Activated T-helper 2 cell treated with anti-CD3 and anti-CD28 coated beads, Interferon-gamma antibody, Interleukin-2, Interleukin-4, amounts not matched to agents 10 μg/mL and 5 μg/mL and 100 μg/mL, durations not matched to agents 14 hours and 24 hours and 36 hours (primary cell): Measurements from ENCODE around the gene OVOL2. TPM values are rescaled to one million over a fixed set of nuclear protein-coding genes. Genes with fewer than 3 reads are reported as not detected.
"Not testable (repeated sequence)": the region's sequence is repeated elsewhere in the genome, so short reads cannot be mapped to it uniquely, and the experiment has no call there.

Experiments
- DNase-seq: peaks from one replicate; pipeline ENCODE4 v3.0.0; 2021; ENCODE audit warnings: low spot score
- H3K27ac Mint-ChIP-seq: one replicate; pipeline ENCODE4 v1.8.0; 2021; ENCODE audit warnings: mixed read lengths
- H3K27me3 Mint-ChIP-seq: one replicate; pipeline ENCODE4 v1.8.0; 2021; ENCODE audit warnings: low read depth, mixed read lengths
- H3K36me3 Mint-ChIP-seq: one replicate; pipeline ENCODE4 v1.8.0; 2021; ENCODE audit warnings: low read depth, mixed read lengths
- H3K4me1 Mint-ChIP-seq: one replicate; pipeline ENCODE4 v1.8.0; 2021; ENCODE audit warnings: low read depth, mixed read lengths
- H3K4me3 Mint-ChIP-seq: one replicate; pipeline ENCODE4 v1.8.0; 2021; ENCODE audit warnings: low read depth, mild to moderate bottlenecking, moderate library complexity, mixed read lengths
- H3K9me3 Mint-ChIP-seq: one replicate; pipeline ENCODE4 v1.8.0; 2021; ENCODE audit warnings: mixed read lengths
- intact Hi-C: fragments of 100-400 bp; cut with micrococcal nuclease; formaldehyde crosslinking; loops from one replicate; pipeline ENCODE4 v1.15.1; 2023
- total RNA-seq: library from RNA; stranded (reverse); gene quantifications from 2 replicates; pipeline ENCODE4 v1.2.3, GENCODE V29; 2022

Gene OVOL2
- total RNA-seq, 1 donor from 2014 or later = not detected

- Mint-ChIP-seq H3K9me3 (no peaks in the 10 kb centered on the region), H3K4me3 (no peak overlapping the region), H3K27me3 (peaks cover 53% of the 10 kb centered on the region), H3K36me3 (no peaks in the 10 kb centered on the region), H3K4me1 (no peaks in the 10 kb centered on the region), H3K27ac (no peak overlapping the region)
- intact Hi-C loops = no loop called here
- no peak for DNase-seq
Measured at GRCh38 chr20:18050628-18051027, 7.1 kb downstream of the OVOL2 start.

GRCh38 chr20:18048176-18048575, 9.5 kb downstream of the OVOL2 start:
- Mint-ChIP-seq H3K27ac (no peak overlapping the region), H3K9me3 (no peaks in the 10 kb centered on the region), H3K36me3 (no peaks in the 10 kb centered on the region), H3K4me3 (no peak overlapping the region), H3K4me1 (no peaks in the 10 kb centered on the region), H3K27me3 (peaks cover 38% of the 10 kb centered on the region)
- intact Hi-C loops = no loop called here
- DNase-seq = no peak

DNA sequence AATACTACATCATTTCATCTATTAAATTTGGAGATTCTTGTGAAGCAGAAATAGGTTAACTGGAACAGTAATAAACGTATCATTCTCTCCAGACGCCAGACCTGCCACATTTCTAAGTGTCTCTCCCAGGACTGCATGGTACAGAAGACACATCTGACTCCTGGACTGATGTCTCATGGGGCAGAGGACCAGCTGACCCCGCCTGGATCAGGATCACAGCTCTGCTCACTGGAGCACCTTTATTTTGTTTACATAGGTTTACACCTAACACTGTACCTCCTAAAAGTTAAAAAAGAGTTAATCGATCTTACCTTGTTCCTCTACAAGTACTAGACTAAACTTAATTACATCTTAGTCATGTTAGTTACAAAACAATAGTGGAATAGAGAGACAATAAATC, 11.2 kb downstream of the OVOL2 start:
- H3K4me3 Mint-ChIP-seq = no peak overlapping the region
- H3K36me3 Mint-ChIP-seq = no peaks in the 10 kb centered on the region
- H3K4me1 Mint-ChIP-seq = no peaks in the 10 kb centered on the region
- no peak for DNase-seq
- peaks cover 26% of the 10 kb centered on the region for H3K27me3 Mint-ChIP-seq
- H3K9me3 Mint-ChIP-seq = no peaks in the 10 kb centered on the region
- H3K27ac Mint-ChIP-seq = no peak overlapping the region
- intact Hi-C loops = no loop called here

DNA sequence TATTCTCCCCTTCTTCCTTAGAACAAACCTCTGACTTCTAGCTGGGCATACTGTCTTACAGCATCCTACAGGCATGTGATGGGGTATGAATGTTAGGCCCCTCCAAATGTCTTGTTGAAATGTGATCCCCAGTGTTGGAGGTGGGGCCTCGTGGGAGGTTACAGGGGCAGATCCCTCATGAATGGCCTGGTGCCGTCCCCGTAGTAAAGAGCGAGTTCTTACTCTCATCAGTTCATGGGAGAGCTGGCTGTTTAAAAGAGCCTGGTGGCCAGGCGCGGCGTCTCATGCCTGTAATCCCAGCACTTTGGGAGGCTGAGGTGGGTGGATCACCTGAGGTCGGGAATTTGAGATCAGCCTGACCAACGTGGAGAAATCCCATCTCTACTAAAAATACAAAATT, 15.5 kb downstream of the OVOL2 start:
- intact Hi-C loops = no loop called here
- H3K4me1 Mint-ChIP-seq = no peaks in the 10 kb centered on the region
- H3K9me3 Mint-ChIP-seq = no peaks in the 10 kb centered on the region
- DNase-seq = no peak
- H3K4me3 Mint-ChIP-seq = no peak overlapping the region
- H3K27me3 Mint-ChIP-seq = peaks cover 12% of the 10 kb centered on the region
- H3K27ac Mint-ChIP-seq = no peak overlapping the region
- no peaks in the 10 kb centered on the region for H3K36me3 Mint-ChIP-seq

DNA sequence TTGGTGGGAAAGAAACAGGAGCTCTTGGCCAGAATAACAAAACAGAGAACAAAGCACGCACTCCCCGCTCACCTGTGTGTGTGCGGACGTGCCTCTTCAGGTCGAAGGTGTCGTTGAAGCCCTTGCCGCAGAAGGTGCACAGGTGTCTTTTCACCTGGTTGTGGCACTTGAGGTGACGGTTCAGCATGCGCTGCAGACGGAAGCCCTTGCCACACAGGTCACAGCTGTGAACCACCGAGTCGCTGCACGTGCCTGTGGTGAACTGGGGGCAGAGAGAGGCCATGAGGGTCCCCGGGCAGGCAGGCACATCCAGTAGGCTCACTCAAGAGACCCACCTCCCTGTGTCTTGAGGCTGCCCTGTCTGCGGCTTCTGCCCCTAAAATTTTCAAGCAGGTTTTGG, 16.3 kb downstream of the OVOL2 start:
- intact Hi-C loops = no loop called here
- no peaks in the 10 kb centered on the region for H3K9me3 Mint-ChIP-seq
- no peak overlapping the region for H3K27ac Mint-ChIP-seq
- no peaks in the 10 kb centered on the region for H3K36me3 Mint-ChIP-seq
- peaks cover 8% of the 10 kb centered on the region for H3K27me3 Mint-ChIP-seq
- H3K4me3 Mint-ChIP-seq = no peak overlapping the region
- DNase-seq = no peak
- H3K4me1 Mint-ChIP-seq = no peaks in the 10 kb centered on the region

- H3K4me1 Mint-ChIP-seq = no peaks in the 10 kb centered on the region
Measured at GRCh38 chr20:18039063-18039462, 18.7 kb downstream of the OVOL2 start.

DNA sequence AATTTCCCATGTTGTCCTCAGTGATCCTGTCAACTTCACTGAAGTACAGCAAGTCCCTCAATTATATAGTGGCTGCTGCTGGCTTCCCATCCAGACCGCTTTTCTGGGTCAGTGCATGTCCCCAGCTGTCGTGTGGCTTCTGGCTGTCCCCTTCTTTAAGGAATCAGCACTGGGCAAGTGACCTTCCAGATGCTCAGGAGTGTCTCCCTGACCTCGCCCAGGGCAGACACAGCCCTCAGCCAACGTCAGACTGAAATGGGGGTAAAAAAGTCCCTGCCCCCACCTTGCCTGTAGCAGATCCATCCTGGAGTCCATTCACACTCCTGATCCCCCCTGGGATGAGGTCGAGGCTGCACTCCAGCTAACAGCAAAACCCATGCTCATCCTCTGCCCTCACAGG, 23.7 kb downstream of the OVOL2 start:
- H3K36me3 Mint-ChIP-seq = no peaks in the 10 kb centered on the region
- H3K27me3 Mint-ChIP-seq = no peaks in the 10 kb centered on the region
- intact Hi-C loops = no loop called here
- no peak overlapping the region for H3K27ac Mint-ChIP-seq
- no peak overlapping the region for H3K4me3 Mint-ChIP-seq
- no peaks in the 10 kb centered on the region for H3K9me3 Mint-ChIP-seq
- no peak for DNase-seq
- no peaks in the 10 kb centered on the region for H3K4me1 Mint-ChIP-seq

More at GRCh38 chr20:18039063-18039462, 18.7 kb downstream of the OVOL2 start:
- H3K9me3 Mint-ChIP-seq = no peaks in the 10 kb centered on the region
- no peak overlapping the region for H3K27ac Mint-ChIP-seq
- no peak for DNase-seq
- no peak overlapping the region for H3K4me3 Mint-ChIP-seq
- H3K27me3 Mint-ChIP-seq = no peaks in the 10 kb centered on the region
- intact Hi-C loops = no loop called here
- H3K36me3 Mint-ChIP-seq = no peaks in the 10 kb centered on the region

DNA sequence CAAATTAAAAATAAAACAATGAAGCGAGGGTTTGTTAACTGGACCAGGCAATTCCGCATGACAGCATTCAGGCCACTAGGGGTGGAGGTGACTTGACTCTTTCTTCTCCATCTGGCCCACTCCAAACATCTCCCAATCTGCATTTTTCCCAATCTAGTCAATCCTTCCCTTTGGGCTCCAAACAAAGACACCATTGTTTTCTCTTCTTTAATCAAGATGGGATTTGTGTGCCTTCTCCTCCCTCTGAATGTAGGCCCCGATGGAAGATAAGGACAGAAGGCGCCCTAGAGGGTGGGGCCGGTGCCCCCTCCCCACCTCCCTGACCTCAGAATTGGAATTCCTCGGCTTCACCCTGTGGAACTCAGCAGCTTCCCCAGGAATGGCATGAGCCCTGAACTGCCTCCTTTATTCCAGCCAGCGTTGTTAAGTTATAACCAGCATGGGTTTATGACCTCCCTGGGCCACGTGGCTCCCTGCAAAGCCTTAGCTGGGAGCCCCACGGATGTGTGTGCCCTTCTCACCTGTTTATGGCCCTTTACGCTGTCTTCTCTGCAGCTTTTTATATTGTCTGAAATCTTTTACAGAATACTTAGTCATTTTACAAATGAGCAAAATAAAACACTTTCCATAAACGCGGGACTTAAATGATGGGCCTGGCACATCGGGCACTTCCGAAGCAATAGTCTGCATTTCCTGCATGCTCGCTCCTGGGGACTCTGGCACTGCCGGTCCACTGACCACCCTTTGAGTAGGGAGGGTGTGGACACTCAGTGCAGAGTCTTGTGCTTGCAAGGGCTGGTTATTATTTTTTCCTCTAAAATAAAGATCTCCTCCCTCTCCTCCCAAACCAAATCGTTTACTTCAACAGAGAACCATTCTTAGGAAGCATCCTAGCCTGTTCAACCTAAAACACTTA, 24.5 kb downstream of the OVOL2 start:
- Mint-ChIP-seq H3K36me3 (no peaks in the 10 kb centered on the region), H3K4me3 (no peak overlapping the region), H3K4me1 (no peaks in the 10 kb centered on the region), H3K27me3 (no peaks in the 10 kb centered on the region), H3K9me3 (no peaks in the 10 kb centered on the region), H3K27ac (no peak overlapping the region)
- DNase-seq = no peak
- intact Hi-C loops = no loop called here

DNA sequence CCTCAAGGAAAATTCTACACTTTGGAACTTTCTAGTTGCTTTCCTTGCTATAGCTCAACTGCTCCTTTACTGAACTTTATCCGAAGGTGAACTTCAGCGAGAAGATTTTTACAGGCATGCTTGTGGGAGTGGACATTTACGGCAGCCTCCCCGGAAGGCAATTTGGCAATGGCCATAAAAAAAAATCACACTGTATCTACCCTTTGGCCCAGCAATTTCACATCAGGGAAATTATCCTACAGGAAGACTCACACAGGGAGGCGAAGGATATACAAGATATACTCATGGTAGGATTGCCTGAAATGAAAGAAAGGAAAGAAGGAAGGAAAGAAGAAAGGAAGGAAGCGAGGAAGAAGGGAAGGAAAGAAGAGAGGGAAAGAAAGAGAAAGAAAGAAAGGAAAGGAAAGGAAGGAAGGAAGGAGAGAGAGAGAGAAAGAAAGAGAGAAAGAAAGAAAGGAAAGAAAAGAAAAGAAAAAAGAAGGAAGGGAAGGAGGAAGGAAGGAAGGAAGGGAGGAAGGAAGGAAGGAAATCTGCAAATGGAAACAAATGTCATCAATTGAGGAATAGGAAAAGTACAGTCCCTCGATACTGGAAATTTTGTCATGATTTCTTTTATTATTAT, 25.7 kb downstream of the OVOL2 start:
- H3K4me3 Mint-ChIP-seq = no peak overlapping the region
- H3K27me3 Mint-ChIP-seq = no peaks in the 10 kb centered on the region
- H3K4me1 Mint-ChIP-seq = no peaks in the 10 kb centered on the region
- no peaks in the 10 kb centered on the region for H3K9me3 Mint-ChIP-seq
- no peaks in the 10 kb centered on the region for H3K36me3 Mint-ChIP-seq
- intact Hi-C loops = no loop called here
- no peak for DNase-seq
- H3K27ac Mint-ChIP-seq = no peak overlapping the region

- H3K27me3 Mint-ChIP-seq = no peaks in the 10 kb centered on the region
- no peak overlapping the region for H3K27ac Mint-ChIP-seq
- no peaks in the 10 kb centered on the region for H3K36me3 Mint-ChIP-seq
- no peak for DNase-seq
- no peak overlapping the region for H3K4me3 Mint-ChIP-seq
- no peaks in the 10 kb centered on the region for H3K4me1 Mint-ChIP-seq
- H3K9me3 Mint-ChIP-seq = no peaks in the 10 kb centered on the region
- intact Hi-C loops = no loop called here
Measured at GRCh38 chr20:18031050-18031449, 26.7 kb downstream of the OVOL2 start.

- no peaks in the 10 kb centered on the region for H3K4me1 Mint-ChIP-seq
- H3K9me3 Mint-ChIP-seq = no peaks in the 10 kb centered on the region
Measured at GRCh38 chr20:18030020-18030419, 27.7 kb downstream of the OVOL2 start.

GRCh38 chr20:18027011-18027410, 30.7 kb downstream of the OVOL2 start:
- DNase-seq, H3K36me3 Mint-ChIP-seq, H3K9me3 Mint-ChIP-seq, H3K27ac Mint-ChIP-seq, H3K27me3 Mint-ChIP-seq, intact Hi-C loops, H3K4me3 Mint-ChIP-seq, H3K4me1 Mint-ChIP-seq: not testable (repeated sequence)

More at GRCh38 chr20:18030020-18030419, 27.7 kb downstream of the OVOL2 start:
- no peaks in the 10 kb centered on the region for H3K27me3 Mint-ChIP-seq
- no peak overlapping the region for H3K27ac Mint-ChIP-seq
- no peak overlapping the region for H3K4me3 Mint-ChIP-seq
- DNase-seq = no peak
- no peaks in the 10 kb centered on the region for H3K36me3 Mint-ChIP-seq
- intact Hi-C loops = no loop called here

GRCh38 chr20:18024606-18025127, 33.0 kb downstream of the OVOL2 start:
- H3K27ac Mint-ChIP-seq = no peak overlapping the region
- intact Hi-C loops = no loop called here
- no peak for DNase-seq
- no peaks in the 10 kb centered on the region for H3K4me1 Mint-ChIP-seq
- H3K9me3 Mint-ChIP-seq = no peaks in the 10 kb centered on the region
- H3K27me3 Mint-ChIP-seq = no peaks in the 10 kb centered on the region
- H3K36me3 Mint-ChIP-seq = no peaks in the 10 kb centered on the region
- H3K4me3 Mint-ChIP-seq = no peak overlapping the region
